ENCODE data around the gene NUP214.

NUP214 gene

DNA sequence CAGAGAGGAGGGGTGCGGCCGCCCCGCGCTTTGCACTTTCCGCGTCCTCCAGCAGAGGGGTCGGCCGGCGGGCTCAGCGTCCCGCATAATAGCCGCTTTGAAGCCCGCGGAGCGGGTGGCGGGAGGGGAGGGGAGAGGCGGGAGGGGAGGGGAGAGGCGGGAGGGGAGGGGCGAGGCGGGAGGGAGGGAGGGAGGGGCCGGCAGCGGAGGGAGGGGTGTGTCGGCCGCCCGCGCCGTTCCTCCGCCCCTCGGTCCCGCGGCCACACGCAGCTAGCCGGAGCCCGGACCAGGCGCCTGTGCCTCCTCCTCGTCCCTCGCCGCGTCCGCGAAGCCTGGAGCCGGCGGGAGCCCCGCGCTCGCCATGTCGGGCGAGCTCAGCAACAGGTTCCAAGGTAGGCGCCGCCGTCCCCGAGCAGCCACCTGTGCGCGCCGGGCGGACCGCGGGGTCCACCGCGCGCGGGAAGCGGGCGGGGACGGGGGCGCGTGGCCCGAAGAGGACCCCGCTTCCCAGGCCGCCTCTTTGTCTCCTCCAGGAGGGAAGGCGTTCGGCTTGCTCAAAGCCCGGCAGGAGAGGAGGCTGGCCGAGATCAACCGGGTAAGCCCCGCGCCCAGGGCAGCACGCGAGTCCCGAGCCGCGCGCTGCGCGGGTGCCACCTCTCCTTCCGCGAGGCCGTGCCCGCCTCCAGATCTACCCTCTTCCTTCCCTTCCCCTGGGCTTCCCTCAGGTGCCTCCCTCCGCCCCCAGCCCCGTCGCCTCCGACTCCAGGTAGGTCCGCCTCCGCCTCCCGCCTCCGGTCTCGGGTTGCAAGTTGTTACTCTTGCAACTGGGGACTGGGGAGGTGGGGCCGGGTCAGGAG is 28.9 kb upstream of the NUP214 start, which contains the start of gene AIF1L (continued):
- TF ChIP-seq ZFP69B (tag by site-specific recombination; IDR thresholded peaks at IDR 0.05) (peak; percentile 78), ZXDB (tag by site-specific recombination; IDR thresholded peaks at IDR 0.05) (no peak; the same call in 1 of the 2 replicates), ZNF19 (tag by site-specific recombination; IDR thresholded peaks at IDR 0.05; ENCODE audit: low read depth) (no peak), ZNF549 (tag by site-specific recombination; IDR thresholded peaks at IDR 0.05) (no peak), KLF16 (tag by site-specific recombination; IDR thresholded peaks at IDR 0.05) (no peak; the same call in 1 of the 2 replicates), ZNF558 (tag by site-specific recombination; IDR thresholded peaks at IDR 0.05) (no peak), ZNF324 (tag by site-specific recombination; IDR thresholded peaks at IDR 0.05) (no peak), ZNF776 (tag by site-specific recombination; IDR thresholded peaks at IDR 0.05; ENCODE audit: borderline replicate concordance) (no peak), ZNF335 (tag by site-specific recombination; conservative IDR thresholded peaks at IDR 0.05) (peak; percentile 95), ZNF610 (tag by site-specific recombination; IDR thresholded peaks at IDR 0.05; ENCODE audit: borderline replicate concordance) (no peak), ZNF223 (tag by site-specific recombination; IDR thresholded peaks at IDR 0.05) (no peak), ZNF792 (tag by site-specific recombination; IDR thresholded peaks at IDR 0.05) (no peak), SALL2 (tag by site-specific recombination; IDR thresholded peaks at IDR 0.05; ENCODE audit: borderline replicate concordance) (no peak), GLI2 (tag by site-specific recombination; IDR thresholded peaks at IDR 0.05; ENCODE audit: borderline replicate concordance, low read depth) (no peak), ZNF416 (tag by site-specific recombination; IDR thresholded peaks at IDR 0.05) (no peak), ZNF626 (tag by site-specific recombination; IDR thresholded peaks at IDR 0.05) (no peak), ZNF132 (tag by site-specific recombination; IDR thresholded peaks at IDR 0.05; ENCODE audit: borderline replicate concordance) (no peak), ZFP41 (tag by site-specific recombination; IDR thresholded peaks at IDR 0.05; ENCODE audit: borderline replicate concordance) (no peak), ZNF600 (tag by site-specific recombination; IDR thresholded peaks at IDR 0.05) (peak; percentile 90; the same call in 1 of the 2 replicates), ZNF48 (tag by site-specific recombination; IDR thresholded peaks at IDR 0.05) (no peak), TRIM28 (IDR thresholded peaks at IDR 0.05; ENCODE audit: borderline replicate concordance, low read length) (no peak), KLF7 (tag by site-specific recombination; IDR thresholded peaks at IDR 0.05; ENCODE audit: borderline replicate concordance) (no peak), ZNF266 (tag by site-specific recombination; IDR thresholded peaks at IDR 0.05; ENCODE audit: low read depth) (no peak), ZNF302 (tag by site-specific recombination; IDR thresholded peaks at IDR 0.05; ENCODE audit: low read depth) (no peak), ZNF23 (tag by site-specific recombination; IDR thresholded peaks at IDR 0.05; ENCODE audit: borderline replicate concordance) (no peak), ZSCAN16 (tag by site-specific recombination; IDR thresholded peaks at IDR 0.05) (no peak), RBAK (tag by site-specific recombination; IDR thresholded peaks at IDR 0.05) (no peak), ZNF175 (tag by site-specific recombination; IDR thresholded peaks at IDR 0.05) (no peak)
- TF ChIP-seq, protein P1, sequence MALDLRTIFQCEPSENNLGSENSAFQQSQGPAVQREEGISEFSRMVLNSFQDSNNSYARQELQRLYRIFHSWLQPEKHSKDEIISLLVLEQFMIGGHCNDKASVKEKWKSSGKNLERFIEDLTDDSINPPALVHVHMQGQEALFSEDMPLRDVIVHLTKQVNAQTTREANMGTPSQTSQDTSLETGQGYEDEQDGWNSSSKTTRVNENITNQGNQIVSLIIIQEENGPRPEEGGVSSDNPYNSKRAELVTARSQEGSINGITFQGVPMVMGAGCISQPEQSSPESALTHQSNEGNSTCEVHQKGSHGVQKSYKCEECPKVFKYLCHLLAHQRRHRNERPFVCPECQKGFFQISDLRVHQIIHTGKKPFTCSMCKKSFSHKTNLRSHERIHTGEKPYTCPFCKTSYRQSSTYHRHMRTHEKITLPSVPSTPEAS (tag by site-specific recombination; IDR thresholded peaks at IDR 0.05), result no peak
- TF ChIP-seq, protein P2, sequence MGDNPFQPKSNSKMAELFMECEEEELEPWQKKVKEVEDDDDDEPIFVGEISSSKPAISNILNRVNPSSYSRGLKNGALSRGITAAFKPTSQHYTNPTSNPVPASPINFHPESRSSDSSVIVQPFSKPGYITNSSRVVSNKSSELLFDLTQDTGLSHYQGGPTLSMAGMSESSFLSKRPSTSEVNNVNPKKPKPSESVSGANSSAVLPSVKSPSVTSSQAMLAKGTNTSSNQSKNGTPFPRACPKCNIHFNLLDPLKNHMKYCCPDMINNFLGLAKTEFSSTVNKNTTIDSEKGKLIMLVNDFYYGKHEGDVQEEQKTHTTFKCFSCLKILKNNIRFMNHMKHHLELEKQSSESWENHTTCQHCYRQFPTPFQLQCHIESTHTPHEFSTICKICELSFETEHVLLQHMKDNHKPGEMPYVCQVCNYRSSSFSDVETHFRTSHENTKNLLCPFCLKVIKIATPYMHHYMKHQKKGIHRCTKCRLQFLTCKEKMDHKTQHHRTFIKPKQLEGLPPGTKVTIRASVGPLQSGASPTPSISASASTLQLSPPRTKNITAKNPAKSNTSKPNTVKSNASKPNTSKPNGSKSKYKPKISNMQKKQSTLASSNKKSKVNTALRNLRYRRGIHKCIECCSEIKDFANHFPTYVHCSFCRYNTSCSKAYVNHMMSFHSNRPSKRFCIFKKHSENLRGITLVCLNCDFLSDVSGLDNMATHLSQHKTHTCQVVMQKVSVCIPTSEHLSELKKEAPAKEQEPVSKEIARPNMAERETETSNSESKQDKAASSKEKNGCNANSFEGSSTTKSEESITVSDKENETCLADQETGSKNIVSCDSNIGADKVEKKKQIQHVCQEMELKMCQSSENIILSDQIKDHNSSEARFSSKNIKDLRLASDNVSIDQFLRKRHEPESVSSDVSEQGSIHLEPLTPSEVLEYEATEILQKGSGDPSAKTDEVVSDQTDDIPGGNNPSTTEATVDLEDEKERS (tag by site-specific recombination; IDR thresholded peaks at IDR 0.05), result no peak
- TF ChIP-seq, protein P3, sequence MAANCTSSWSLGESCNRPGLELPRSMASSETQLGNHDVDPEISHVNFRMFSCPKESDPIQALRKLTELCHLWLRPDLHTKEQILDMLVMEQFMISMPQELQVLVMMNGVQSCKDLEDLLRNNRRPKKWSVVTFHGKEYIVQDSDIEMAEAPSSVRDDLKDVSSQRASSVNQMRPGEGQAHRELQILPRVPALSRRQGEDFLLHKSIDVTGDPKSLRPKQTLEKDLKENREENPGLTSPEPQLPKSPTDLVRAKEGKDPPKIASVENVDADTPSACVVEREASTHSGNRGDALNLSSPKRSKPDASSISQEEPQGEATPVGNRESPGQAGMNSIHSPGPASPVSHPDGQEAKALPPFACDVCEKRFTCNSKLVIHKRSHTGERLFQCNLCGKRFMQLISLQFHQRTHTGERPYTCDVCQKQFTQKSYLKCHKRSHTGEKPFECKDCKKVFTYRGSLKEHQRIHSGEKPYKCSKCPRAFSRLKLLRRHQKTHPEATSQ (tag by site-specific recombination; IDR thresholded peaks at IDR 0.05), result no peak
- TF ChIP-seq, protein P4, sequence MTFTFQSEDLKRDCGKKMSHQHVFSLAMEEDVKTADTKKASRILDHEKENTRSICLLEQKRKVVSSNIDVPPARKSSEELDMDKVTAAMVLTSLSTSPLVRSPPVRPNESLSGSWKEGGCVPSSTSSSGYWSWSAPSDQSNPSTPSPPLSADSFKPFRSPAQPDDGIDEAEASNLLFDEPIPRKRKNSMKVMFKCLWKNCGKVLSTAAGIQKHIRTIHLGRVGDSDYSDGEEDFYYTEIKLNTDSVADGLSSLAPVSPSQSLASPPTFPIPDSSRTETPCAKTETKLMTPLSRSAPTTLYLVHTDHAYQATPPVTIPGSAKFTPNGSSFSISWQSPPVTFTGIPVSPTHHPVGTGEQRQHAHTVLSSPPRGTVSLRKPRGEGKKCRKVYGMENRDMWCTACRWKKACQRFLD (tag by site-specific recombination; IDR thresholded peaks at IDR 0.05), result no peak
- TF ChIP-seq, protein P5, sequence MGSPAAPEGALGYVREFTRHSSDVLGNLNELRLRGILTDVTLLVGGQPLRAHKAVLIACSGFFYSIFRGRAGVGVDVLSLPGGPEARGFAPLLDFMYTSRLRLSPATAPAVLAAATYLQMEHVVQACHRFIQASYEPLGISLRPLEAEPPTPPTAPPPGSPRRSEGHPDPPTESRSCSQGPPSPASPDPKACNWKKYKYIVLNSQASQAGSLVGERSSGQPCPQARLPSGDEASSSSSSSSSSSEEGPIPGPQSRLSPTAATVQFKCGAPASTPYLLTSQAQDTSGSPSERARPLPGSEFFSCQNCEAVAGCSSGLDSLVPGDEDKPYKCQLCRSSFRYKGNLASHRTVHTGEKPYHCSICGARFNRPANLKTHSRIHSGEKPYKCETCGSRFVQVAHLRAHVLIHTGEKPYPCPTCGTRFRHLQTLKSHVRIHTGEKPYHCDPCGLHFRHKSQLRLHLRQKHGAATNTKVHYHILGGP (tag by site-specific recombination; IDR thresholded peaks at IDR 0.05), result no peak
